MM.1S (cell line): Measurements from ENCODE around the gene RABL6.
"Not testable (repeated sequence)": the region's sequence is repeated elsewhere in the genome, so short reads cannot be mapped to it uniquely, and the experiment has no call there.

Experiments
- EZH2 ChIP-seq: fragments of 300-600 bp; sonication (generic); optimal IDR thresholded peaks from 2 replicates; pipeline ENCODE3; 2017; ENCODE audit warnings: low read depth, mild to moderate bottlenecking, antibody characterized with exemption, low read length, mixed read lengths
- EZH2phosphoT487 ChIP-seq: fragments of 300-600 bp; sonication (generic); IDR thresholded peaks from 2 replicates; pipeline ENCODE4 v1.6.1; 2018; ENCODE audit warnings: antibody characterized with exemption, low read length
- TF ChIP-seq, protein P1 (sequence below): fragments of 300-600 bp; sonication (generic); IDR thresholded peaks from 2 replicates; pipeline ENCODE4 v1.5.1; 2016; ENCODE audit warnings: antibody characterized with exemption, low read length, mixed read lengths

DNA sequence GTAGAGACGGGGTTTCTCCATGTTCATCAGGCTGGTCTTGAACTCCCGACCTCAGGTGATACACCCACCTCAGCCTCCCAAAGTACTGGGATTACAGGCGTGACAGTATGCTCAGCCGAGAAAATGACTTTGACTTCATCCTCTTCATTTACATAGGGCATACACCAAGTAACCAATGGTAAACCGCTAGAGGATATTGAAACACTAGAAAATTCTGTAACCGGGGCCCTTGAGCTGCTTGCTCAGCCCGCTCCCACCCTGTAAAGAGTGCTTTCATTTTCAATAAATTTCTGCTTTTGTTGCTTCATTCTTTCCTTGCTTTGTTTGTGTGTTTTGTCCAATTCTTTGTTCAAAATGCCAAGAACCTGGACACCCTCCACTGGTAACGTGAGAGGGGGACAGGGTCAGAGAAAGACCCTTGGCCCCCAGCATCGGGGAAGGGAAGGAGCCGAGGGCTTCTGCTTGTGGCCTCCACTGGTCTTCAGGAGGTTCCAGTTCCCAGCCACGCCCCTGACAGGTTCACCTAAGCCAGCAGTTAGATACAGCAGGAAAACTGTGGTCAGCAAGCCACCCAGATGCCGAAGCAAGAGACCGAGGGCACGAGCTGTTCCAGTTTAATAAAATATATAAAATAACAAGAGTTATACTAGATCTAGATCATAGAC lies 41.9 kb upstream of the RABL6 start:
- TF ChIP-seq, protein P1, sequence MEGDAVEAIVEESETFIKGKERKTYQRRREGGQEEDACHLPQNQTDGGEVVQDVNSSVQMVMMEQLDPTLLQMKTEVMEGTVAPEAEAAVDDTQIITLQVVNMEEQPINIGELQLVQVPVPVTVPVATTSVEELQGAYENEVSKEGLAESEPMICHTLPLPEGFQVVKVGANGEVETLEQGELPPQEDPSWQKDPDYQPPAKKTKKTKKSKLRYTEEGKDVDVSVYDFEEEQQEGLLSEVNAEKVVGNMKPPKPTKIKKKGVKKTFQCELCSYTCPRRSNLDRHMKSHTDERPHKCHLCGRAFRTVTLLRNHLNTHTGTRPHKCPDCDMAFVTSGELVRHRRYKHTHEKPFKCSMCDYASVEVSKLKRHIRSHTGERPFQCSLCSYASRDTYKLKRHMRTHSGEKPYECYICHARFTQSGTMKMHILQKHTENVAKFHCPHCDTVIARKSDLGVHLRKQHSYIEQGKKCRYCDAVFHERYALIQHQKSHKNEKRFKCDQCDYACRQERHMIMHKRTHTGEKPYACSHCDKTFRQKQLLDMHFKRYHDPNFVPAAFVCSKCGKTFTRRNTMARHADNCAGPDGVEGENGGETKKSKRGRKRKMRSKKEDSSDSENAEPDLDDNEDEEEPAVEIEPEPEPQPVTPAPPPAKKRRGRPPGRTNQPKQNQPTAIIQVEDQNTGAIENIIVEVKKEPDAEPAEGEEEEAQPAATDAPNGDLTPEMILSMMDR: not testable (repeated sequence)
- not testable (repeated sequence) for TF ChIP-seq EZH2, EZH2phosphoT487
